ENCODE data around the gene SCNN1G.

- TF ChIP-seq, protein P1, sequence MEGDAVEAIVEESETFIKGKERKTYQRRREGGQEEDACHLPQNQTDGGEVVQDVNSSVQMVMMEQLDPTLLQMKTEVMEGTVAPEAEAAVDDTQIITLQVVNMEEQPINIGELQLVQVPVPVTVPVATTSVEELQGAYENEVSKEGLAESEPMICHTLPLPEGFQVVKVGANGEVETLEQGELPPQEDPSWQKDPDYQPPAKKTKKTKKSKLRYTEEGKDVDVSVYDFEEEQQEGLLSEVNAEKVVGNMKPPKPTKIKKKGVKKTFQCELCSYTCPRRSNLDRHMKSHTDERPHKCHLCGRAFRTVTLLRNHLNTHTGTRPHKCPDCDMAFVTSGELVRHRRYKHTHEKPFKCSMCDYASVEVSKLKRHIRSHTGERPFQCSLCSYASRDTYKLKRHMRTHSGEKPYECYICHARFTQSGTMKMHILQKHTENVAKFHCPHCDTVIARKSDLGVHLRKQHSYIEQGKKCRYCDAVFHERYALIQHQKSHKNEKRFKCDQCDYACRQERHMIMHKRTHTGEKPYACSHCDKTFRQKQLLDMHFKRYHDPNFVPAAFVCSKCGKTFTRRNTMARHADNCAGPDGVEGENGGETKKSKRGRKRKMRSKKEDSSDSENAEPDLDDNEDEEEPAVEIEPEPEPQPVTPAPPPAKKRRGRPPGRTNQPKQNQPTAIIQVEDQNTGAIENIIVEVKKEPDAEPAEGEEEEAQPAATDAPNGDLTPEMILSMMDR (conservative IDR thresholded peaks at IDR 0.05; ENCODE audit: low read length) = no peak
- no peak for TF ChIP-seq EZH2phosphoT487 (IDR thresholded peaks at IDR 0.05; ENCODE audit: borderline replicate concordance, low read depth, low read length)
These were observed 72.5 kb downstream of the SCNN1G start for GRCh38 chr16:23255000-23255399.

Data from OCI-LY7 (cell line).